Activated naive CD4-positive, alpha-beta T cell treated with anti-CD3 and anti-CD28 coated beads, Interleukin-2, amount 50 U/mL, for 24 hours (primary cell): Measurements from ENCODE around the gene UBE2D4.
A peak's percentile ranks its signal among the peaks of the same experiment; 100 is the strongest.
"Not testable (repeated sequence)": the region's sequence is repeated elsewhere in the genome, so short reads cannot be mapped to it uniquely, and the experiment has no call there.

ENCODE experiments used
- H3K27ac Mint-ChIP-seq: one replicate; pipeline ENCODE4 v1.8.0; 2021; ENCODE audit warnings: mild to moderate bottlenecking, mixed read lengths
- H3K27me3 Mint-ChIP-seq: one replicate; pipeline ENCODE4 v1.8.0; 2021; ENCODE audit warnings: mixed read lengths
- H3K36me3 Mint-ChIP-seq: one replicate; pipeline ENCODE4 v1.8.0; 2021; ENCODE audit warnings: mixed read lengths
- H3K4me1 Mint-ChIP-seq: one replicate; pipeline ENCODE4 v1.8.0; 2021; ENCODE audit warnings: mixed read lengths
- H3K4me3 Mint-ChIP-seq: one replicate; pipeline ENCODE4 v1.8.0; 2021; ENCODE audit warnings: mild to moderate bottlenecking, mixed read lengths
- H3K9me3 Mint-ChIP-seq: one replicate; pipeline ENCODE4 v1.8.0; 2021; ENCODE audit warnings: mixed read lengths

Gene UBE2D4

GRCh38 chr7:43925984-43926797, at the start of gene UBE2D4:
UBE2D4 (plus strand) TSS chr7:43926436; CDS start chr7:43926533, 97 bp downstream.
- H3K27ac Mint-ChIP-seq: peak within 1 kb of the TSS; percentile 97
- no peaks in the 10 kb centered on the region for H3K9me3 Mint-ChIP-seq
- H3K4me1 Mint-ChIP-seq: peaks cover 44% of the 10 kb centered on the region
- H3K4me3 Mint-ChIP-seq: peak within 1 kb of the TSS; percentile 93
- no peaks in the 10 kb centered on the region for H3K27me3 Mint-ChIP-seq
- peaks cover 5% of the 10 kb centered on the region for H3K36me3 Mint-ChIP-seq

- Mint-ChIP-seq H3K27me3 (no peaks in the 10 kb centered on the region), H3K9me3 (no peaks in the 10 kb centered on the region), H3K36me3 (peaks cover 18% of the 10 kb centered on the region), H3K27ac (no peak overlapping the region), H3K4me3 (no peak overlapping the region), H3K4me1 (no peaks in the 10 kb centered on the region)
Measured at GRCh38 chr7:43876976-43877745, 49.1 kb upstream of the UBE2D4 start.

DNA sequence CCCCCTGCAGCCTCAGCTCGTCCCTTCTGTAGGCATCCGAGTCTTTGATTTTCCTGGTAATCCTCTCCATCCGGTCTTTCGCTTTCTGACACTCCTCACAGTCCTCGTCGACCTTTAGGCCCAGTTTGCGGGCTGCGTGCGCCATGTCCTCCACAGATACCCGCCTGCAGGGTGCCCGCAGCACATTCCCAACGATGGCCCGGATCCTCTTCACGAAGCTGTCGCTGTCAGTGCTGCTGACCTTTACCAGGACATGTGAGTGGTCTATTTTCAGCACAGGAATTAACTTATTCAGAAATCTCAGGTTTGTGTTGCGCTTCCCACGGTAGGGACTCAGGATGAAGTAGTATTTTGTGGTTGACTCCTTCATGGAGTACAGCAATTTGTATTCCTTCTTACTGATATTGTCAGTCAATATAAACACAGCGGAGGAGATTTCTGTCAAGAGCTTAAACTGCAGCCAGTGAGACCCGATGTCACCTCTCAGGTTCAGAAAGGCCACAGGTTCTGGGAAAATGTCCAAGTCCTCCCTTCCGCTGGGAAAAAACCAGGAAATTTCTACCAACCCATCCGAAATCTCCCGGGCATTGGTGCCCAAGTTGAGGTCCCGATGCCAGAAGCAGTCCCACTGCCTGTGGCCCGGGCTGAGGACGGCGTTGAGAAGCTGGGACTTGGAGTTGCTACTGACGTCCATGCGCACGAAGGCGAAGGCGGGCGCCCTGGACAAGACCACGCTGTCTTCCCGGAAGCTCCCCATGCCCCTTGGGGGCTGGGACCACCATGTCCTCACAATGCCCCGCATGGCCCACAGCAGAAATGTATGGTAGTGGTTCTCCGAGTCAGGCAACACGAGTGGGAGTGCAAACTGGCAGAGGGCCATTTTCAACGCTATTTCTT, 48.0 kb upstream of the UBE2D4 start:
- Mint-ChIP-seq H3K36me3 (peaks cover 20% of the 10 kb centered on the region), H3K27me3 (no peaks in the 10 kb centered on the region), H3K4me3 (no peak overlapping the region), H3K27ac (no peak overlapping the region), H3K4me1 (no peaks in the 10 kb centered on the region), H3K9me3 (no peaks in the 10 kb centered on the region)

- no peak overlapping the region for H3K4me3 Mint-ChIP-seq
- peaks cover 24% of the 10 kb centered on the region for H3K36me3 Mint-ChIP-seq
- no peaks in the 10 kb centered on the region for H3K4me1 Mint-ChIP-seq
- no peaks in the 10 kb centered on the region for H3K27me3 Mint-ChIP-seq
- no peaks in the 10 kb centered on the region for H3K9me3 Mint-ChIP-seq
- no peak overlapping the region for H3K27ac Mint-ChIP-seq
Measured at GRCh38 chr7:43878867-43879266, 47.4 kb upstream of the UBE2D4 start.

DNA sequence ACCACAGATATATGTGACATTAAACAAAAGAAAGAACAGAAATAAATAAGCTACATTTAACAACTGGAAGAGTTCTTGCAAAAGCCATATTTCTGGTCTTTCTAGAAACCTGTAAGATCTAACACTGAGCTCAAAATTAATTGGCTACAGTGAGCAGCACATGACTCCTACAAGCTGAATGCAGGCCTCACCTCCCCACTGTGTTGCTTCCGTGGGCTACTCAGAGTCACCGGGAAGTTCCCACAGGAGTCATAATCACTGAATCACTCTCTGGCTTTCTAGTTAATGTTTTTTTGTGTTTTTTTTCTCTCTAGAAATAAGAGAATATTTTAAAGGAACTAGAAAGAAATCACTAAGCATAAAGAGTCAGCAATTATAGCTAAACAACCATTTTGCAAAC, 46.8 kb upstream of the UBE2D4 start:
- Mint-ChIP-seq H3K4me3 (no peak overlapping the region), H3K27ac (no peak overlapping the region), H3K36me3 (peaks cover 25% of the 10 kb centered on the region), H3K4me1 (no peaks in the 10 kb centered on the region), H3K27me3 (no peaks in the 10 kb centered on the region), H3K9me3 (no peaks in the 10 kb centered on the region)

DNA sequence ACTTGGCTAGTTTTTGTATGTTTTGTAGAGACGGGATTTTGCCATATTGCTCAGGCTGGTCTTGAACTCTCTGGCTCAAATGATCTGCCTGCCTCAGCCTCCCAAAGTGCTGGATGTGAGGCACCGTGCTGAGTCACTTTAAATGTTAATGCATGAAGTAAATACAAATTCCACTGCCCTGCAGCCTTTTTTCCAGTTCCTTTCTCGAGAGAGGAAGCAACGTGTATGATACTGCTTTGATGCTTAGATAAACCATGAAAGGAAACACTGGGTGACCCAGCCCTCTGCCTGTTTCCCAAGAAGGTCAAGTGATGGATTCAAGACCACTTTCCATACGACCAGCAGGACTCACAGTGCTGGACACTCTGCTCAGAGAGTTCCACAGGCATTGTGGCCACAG, 45.6 kb upstream of the UBE2D4 start:
- H3K27me3 Mint-ChIP-seq: no peaks in the 10 kb centered on the region
- H3K9me3 Mint-ChIP-seq: no peaks in the 10 kb centered on the region
- H3K27ac Mint-ChIP-seq: no peak overlapping the region
- H3K36me3 Mint-ChIP-seq: peaks cover 23% of the 10 kb centered on the region
- no peaks in the 10 kb centered on the region for H3K4me1 Mint-ChIP-seq
- no peak overlapping the region for H3K4me3 Mint-ChIP-seq

DNA sequence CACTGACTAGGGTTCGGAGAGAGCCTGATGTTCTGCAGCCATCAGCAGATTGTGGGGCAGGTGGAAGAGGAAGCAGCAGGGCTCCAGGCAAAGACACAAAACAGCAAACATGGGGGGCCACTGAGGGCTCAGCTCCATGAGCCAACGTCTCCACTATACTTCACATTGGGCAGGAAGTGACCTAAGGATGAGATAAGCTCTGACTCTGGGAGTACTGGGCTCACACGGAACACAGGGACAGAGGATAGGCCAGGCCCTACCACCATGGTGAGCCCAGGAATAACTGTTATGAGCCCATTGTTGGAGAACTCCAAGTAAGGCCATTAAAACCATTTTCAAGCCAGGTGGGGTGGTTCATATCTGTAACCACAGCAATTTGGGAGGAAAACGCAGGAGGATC, 42.0 kb upstream of the UBE2D4 start:
- Mint-ChIP-seq H3K36me3 (peaks cover 16% of the 10 kb centered on the region), H3K4me3 (no peak overlapping the region), H3K27me3 (no peaks in the 10 kb centered on the region), H3K4me1 (peaks cover 9% of the 10 kb centered on the region), H3K27ac (peak overlapping the region; percentile 21), H3K9me3 (no peaks in the 10 kb centered on the region)

- no peak overlapping the region for H3K27ac Mint-ChIP-seq
- no peak overlapping the region for H3K4me3 Mint-ChIP-seq
- peaks cover 14% of the 10 kb centered on the region for H3K36me3 Mint-ChIP-seq
- H3K4me1 Mint-ChIP-seq: peaks cover 13% of the 10 kb centered on the region
- H3K27me3 Mint-ChIP-seq: no peaks in the 10 kb centered on the region
- no peaks in the 10 kb centered on the region for H3K9me3 Mint-ChIP-seq
Measured at GRCh38 chr7:43884617-43885016, 41.6 kb upstream of the UBE2D4 start.

DNA sequence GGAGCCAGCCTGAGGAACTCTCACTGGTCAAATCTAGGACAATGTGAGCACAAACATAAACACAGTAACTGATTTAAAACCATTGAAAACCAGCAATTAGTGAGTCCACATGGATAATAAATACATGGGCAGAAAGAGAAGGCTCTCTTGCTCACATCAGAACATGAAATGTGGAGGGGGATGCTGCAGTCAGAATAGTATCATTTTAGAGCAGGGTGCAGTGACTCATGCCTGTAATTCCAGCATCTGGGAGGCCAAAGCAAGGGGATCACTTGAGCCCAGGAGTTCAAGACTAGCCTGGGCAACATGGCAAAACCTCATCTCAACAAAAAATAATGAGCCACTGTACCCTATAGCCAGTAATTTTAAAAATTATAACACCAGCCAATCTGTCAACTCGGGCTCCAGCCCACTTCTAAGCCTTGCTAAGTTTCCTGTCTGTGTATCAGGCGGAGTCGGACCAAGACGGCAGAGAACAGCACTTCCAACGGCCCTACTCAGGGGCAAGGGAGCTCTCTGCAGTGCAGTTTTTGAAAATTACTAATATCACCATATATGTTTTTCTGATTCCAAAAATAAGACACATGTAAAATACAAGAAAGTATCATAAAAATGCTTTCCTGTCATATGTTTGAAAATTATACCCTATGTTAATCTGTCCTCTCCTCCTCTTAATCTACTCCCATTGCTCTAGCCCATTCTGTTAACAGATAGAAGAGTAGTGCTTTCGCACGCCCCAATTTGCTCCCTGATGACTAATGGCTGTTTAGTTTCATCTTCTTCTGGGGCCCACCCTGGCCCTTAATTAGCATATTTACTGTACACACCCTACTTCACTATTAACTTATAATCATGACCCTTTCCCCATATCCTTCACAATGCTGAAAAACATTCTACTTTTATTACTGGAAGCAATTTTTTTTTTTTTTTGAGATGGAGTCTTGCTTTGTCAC, 37.0 kb upstream of the UBE2D4 start:
- H3K4me1 Mint-ChIP-seq: peaks cover 47% of the 10 kb centered on the region
- peaks cover 7% of the 10 kb centered on the region for H3K36me3 Mint-ChIP-seq
- H3K4me3 Mint-ChIP-seq: peak overlapping the region; percentile 30
- H3K27ac Mint-ChIP-seq: peak overlapping the region; percentile 60
- no peaks in the 10 kb centered on the region for H3K27me3 Mint-ChIP-seq
- no peaks in the 10 kb centered on the region for H3K9me3 Mint-ChIP-seq

DNA sequence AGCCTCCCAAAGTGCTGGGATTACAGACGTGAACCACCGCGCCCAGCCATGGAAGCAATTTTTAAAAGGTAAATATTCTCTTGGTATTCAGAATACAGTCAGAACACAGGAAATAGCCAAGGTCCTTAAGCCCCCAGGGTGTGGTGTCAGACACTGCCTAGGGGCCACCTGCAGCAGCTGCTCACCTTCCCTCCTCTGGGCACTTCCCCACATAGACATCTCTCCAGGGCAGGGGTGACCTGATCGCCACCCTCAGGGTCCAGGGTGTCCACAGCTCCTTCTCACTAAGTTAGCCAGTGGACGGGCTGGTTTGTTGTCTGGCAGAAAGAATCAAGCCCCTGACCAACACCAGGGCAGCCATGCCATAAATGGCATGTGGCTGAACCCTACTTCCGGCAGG, 35.8 kb upstream of the UBE2D4 start:
- peaks cover 6% of the 10 kb centered on the region for H3K36me3 Mint-ChIP-seq
- H3K27ac Mint-ChIP-seq: no peak overlapping the region
- H3K4me3 Mint-ChIP-seq: no peak overlapping the region
- no peaks in the 10 kb centered on the region for H3K9me3 Mint-ChIP-seq
- no peaks in the 10 kb centered on the region for H3K27me3 Mint-ChIP-seq
- H3K4me1 Mint-ChIP-seq: peaks cover 53% of the 10 kb centered on the region

DNA sequence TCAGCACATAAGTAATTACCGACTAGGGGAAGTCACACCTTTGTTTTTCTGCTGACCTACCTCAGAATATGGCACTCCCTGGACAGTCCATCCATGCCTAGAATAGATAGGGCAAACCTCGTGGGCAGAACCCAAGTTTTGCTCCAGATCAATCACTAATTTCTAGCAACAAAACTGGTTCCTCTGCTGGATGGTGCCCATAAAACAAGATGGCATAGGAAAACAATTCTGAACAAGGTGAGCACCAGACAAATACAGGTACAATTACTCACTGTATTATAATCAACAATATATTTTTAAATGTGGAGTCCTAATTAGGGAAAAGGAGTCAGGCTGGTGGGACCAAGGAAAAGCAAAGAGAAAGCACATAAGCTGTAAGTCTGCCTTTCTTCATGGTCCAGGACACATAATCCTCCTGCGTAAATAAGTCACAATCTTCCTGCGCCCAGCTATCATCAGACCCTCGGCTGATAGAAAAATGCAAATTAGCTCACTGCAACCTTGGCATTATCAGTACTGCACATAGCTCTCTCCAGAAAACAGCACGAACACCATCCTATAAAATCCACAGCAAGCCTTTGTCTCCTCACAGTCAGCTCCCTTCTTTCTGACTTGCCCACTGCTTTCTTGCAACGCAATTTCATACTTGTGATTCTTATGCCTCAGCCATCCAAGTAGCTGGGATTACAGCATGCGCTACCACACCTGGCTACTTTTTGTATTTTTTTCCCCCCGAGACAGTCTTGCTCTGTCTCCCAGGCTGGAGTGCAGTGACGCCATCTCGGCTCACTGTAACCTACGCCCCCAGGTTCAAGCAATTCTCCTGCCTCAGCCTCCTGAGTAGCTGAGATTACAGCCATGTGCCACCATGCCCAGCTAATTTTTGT, 34.9 kb upstream of the UBE2D4 start:
- H3K27me3 Mint-ChIP-seq: no peaks in the 10 kb centered on the region
- no peak overlapping the region for H3K4me3 Mint-ChIP-seq
- peaks cover 58% of the 10 kb centered on the region for H3K4me1 Mint-ChIP-seq
- H3K9me3 Mint-ChIP-seq: no peaks in the 10 kb centered on the region
- H3K36me3 Mint-ChIP-seq: peaks cover 7% of the 10 kb centered on the region
- no peak overlapping the region for H3K27ac Mint-ChIP-seq

DNA sequence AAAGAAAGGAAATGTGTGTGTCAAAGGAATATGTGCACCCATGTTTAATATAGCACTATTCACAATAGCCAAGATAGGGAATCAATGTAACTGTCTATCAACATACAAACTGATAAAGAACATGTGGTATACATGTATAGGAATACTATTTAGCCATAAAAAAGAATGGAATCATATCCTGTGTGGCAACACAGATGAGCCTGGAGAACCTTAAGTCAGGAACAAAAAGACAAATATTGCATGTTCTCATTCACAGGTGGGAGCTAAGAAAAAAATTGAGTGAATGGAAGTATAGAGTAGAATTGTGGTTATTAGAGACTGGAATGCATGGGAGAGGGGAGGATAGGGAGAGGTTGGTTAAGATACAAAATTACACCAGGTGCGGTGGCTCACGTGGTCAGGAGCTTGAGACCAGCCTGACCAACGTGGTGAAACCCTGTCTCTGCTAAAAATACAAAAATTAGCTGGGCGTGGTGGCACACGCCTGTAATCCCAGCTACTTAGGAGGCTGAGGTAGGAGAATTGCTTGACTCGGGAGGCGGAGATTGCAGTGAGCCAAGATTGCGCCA, 30.3 kb upstream of the UBE2D4 start:
- Mint-ChIP-seq H3K4me3 (no peak overlapping the region), H3K4me1 (peaks cover 47% of the 10 kb centered on the region), H3K27me3 (no peaks in the 10 kb centered on the region), H3K27ac (no peak overlapping the region), H3K36me3 (peaks cover 7% of the 10 kb centered on the region), H3K9me3 (no peaks in the 10 kb centered on the region)

GRCh38 chr7:43898571-43898970, 27.7 kb upstream of the UBE2D4 start:
- peaks cover 48% of the 10 kb centered on the region for H3K4me1 Mint-ChIP-seq
- H3K27ac Mint-ChIP-seq, H3K27me3 Mint-ChIP-seq, H3K36me3 Mint-ChIP-seq, H3K4me3 Mint-ChIP-seq, H3K9me3 Mint-ChIP-seq: not testable (repeated sequence)
